ENCODE data around the gene OPN1LW. TPM values are rescaled to one million over a fixed set of nuclear protein-coding genes. Genes with fewer than 3 reads are reported as not detected.
"Not testable (repeated sequence)": the region's sequence is repeated elsewhere in the genome, so short reads cannot be mapped to it uniquely, and the experiment has no call there.

The OPN1LW gene
- total RNA-seq, 1 experiment from 2014 or later, result not detected

DNA sequence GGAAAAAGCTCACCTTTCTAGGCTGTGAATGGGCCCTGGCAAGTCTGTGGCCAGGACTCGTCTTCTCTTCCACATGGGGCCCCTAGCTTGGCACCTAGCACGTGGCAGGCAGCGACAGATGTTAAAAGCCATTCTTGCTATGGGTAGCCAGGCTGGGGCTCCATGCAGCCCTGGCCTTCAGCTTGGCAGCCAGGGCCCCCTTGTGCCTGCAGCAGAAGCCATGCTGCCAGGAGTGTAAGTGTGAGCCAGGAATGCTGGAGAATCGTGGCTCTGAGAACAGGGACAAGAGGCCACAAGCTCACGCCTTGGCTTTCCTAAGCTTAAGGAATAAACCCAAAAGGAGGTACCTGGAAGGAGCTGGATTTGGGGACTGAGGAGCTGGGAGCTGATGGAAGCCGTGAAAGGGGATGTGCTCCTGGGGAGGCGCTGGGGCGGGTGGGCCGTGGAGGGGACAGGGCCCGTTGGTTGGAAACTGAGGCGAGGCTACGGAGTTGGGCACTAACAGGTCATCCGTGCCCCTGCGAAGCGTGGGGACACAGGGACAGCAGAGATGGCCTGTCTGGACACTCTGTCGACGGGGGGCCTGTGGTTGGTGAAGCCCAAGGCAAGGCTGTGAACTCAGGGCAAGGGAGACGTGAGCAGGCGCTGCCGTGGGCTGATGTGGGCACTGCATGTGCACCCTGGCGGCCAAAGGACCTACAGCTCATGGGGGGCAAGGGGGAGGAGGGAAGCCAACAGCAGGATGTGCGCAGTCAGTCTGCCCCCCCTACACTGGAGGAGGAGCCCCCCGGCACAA is 895 bp upstream of the OPN1LW start:
- Histone ChIP-seq H2BK120ac (ENCODE audit: low read depth, low read length, poor library complexity, severe bottlenecking) (no peak overlapping the region), H3K23me2 (ENCODE audit: insufficient read length, low read depth, low read length, poor library complexity, severe bottlenecking) (no peaks in the 10 kb centered on the region), H3K23ac (ENCODE audit: insufficient read length, low read depth, low read length) (no peak overlapping the region), H2AK5ac (ENCODE audit: insufficient read length, low read length) (no peak overlapping the region), H4K20me1 (ENCODE audit: control insufficient read depth, insufficient read depth, insufficient read length) (no peaks in the 10 kb centered on the region), H2AFZ (ENCODE audit: low read length) (no peak overlapping the region), H2BK5ac (ENCODE audit: insufficient read length, low read length) (no peak overlapping the region), H2BK15ac (ENCODE audit: low read depth, low read length) (no peak overlapping the region), H3K79me2 (ENCODE audit: insufficient read depth, low read length) (no peaks in the 10 kb centered on the region), H3K9me3 (ENCODE audit: control insufficient read depth, low read depth, low read length) (peaks cover 24% of the 10 kb centered on the region), H3K56ac (ENCODE audit: insufficient read length, low read depth, low read length) (no peak overlapping the region), H3K14ac (ENCODE audit: insufficient read depth, low read length) (no peak overlapping the region), H2BK20ac (ENCODE audit: low read depth, low read length, poor library complexity, severe bottlenecking) (no peak overlapping the region), H3K4me1 (ENCODE audit: insufficient read depth, low read length) (no peaks in the 10 kb centered on the region), H2BK12ac (ENCODE audit: insufficient read length, low read depth, low read length) (no peak overlapping the region), H3K27me3 (ENCODE audit: insufficient read depth, low read length) (no peaks in the 10 kb centered on the region), H3T11ph (ENCODE audit: low read length) (no peak overlapping the region), H3K9ac (ENCODE audit: extremely low read depth, insufficient read length, low read length) (no peak overlapping the region), H4K91ac (ENCODE audit: insufficient read length, low read depth, low read length) (no peak overlapping the region), H3K4ac (ENCODE audit: low read depth, low read length) (no peak overlapping the region), H3K18ac (ENCODE audit: insufficient read length, low read depth, low read length) (no peak overlapping the region), H3K27ac (ENCODE audit: insufficient read length, low read depth, low read length) (no peak overlapping the region), H4K5ac (ENCODE audit: insufficient read length, low read depth, low read length) (no peak overlapping the region), H4K8ac (replicated peaks; ENCODE audit: insufficient read length, low read depth, low read length) (no peak overlapping the region), H3K79me1 (ENCODE audit: insufficient read depth, low read depth, low read length, poor library complexity, severe bottlenecking) (no peaks in the 10 kb centered on the region), H3K4me2 (ENCODE audit: insufficient read depth, insufficient read length, low read length) (no peak overlapping the region)
- H3K4me3 Mint-ChIP-seq, result no peak overlapping the region
- peak overlapping the region in 1 of 3 experiments; percentile 55; a peak in 1 of 7 replicates for H3K27ac Mint-ChIP-seq
- TF ChIP-seq, protein P1, sequence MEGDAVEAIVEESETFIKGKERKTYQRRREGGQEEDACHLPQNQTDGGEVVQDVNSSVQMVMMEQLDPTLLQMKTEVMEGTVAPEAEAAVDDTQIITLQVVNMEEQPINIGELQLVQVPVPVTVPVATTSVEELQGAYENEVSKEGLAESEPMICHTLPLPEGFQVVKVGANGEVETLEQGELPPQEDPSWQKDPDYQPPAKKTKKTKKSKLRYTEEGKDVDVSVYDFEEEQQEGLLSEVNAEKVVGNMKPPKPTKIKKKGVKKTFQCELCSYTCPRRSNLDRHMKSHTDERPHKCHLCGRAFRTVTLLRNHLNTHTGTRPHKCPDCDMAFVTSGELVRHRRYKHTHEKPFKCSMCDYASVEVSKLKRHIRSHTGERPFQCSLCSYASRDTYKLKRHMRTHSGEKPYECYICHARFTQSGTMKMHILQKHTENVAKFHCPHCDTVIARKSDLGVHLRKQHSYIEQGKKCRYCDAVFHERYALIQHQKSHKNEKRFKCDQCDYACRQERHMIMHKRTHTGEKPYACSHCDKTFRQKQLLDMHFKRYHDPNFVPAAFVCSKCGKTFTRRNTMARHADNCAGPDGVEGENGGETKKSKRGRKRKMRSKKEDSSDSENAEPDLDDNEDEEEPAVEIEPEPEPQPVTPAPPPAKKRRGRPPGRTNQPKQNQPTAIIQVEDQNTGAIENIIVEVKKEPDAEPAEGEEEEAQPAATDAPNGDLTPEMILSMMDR (conservative IDR thresholded peaks at IDR 0.05), result no peak
- H3K27me3 Mint-ChIP-seq (ENCODE audit: low read depth), result peaks cover 12% of the 10 kb centered on the region
- peaks cover 50 to 57% of the 10 kb centered on the region in 2 experiments for H3K9me3 Mint-ChIP-seq
- H3K36me3 Mint-ChIP-seq (ENCODE audit: insufficient read depth in 1 of 3, low read depth in 3 of 3), result peaks cover 0 to 14% (median 5%) of the 10 kb centered on the region in 3 experiments; a peak in 5 of 7 replicates
- H3K4me1 Mint-ChIP-seq, result no peaks in the 10 kb centered on the region
- no CpG with 5 or more reads among the region's 23 CpGs for WGBS (ENCODE audit: extremely low coverage, insufficient read length, low lambda C conversion rate)
- no peak for DNase-seq

GRCh38 chrX:154151030-154151429 is 7.0 kb downstream of the OPN1LW start:
- H3K23ac ChIP-seq (ENCODE audit: insufficient read length, low read depth, low read length); H3K4me1 Mint-ChIP-seq; H4K20me1 ChIP-seq (ENCODE audit: control insufficient read depth, insufficient read depth, insufficient read length); H2AFZ ChIP-seq (ENCODE audit: low read length); H2AK5ac ChIP-seq (ENCODE audit: insufficient read length, low read length); H3K27me3 ChIP-seq (ENCODE audit: insufficient read depth, low read length); H3K14ac ChIP-seq (ENCODE audit: insufficient read depth, low read length); H2BK5ac ChIP-seq (ENCODE audit: insufficient read length, low read length); H3K79me2 ChIP-seq (ENCODE audit: insufficient read depth, low read length); H3K4me3 Mint-ChIP-seq; H3K4me2 ChIP-seq (ENCODE audit: insufficient read depth, insufficient read length, low read length); H2BK15ac ChIP-seq (ENCODE audit: low read depth, low read length); H3K27ac ChIP-seq (ENCODE audit: insufficient read length, low read depth, low read length); H4K91ac ChIP-seq (ENCODE audit: insufficient read length, low read depth, low read length); H3K79me1 ChIP-seq (ENCODE audit: insufficient read depth, low read depth, low read length, poor library complexity, severe bottlenecking); H2BK20ac ChIP-seq (ENCODE audit: low read depth, low read length, poor library complexity, severe bottlenecking); H2BK120ac ChIP-seq (ENCODE audit: low read depth, low read length, poor library complexity, severe bottlenecking); H4K5ac ChIP-seq (ENCODE audit: insufficient read length, low read depth, low read length); DNase-seq; H3K9me3 ChIP-seq (ENCODE audit: control insufficient read depth, low read depth, low read length); H3K9ac ChIP-seq (ENCODE audit: extremely low read depth, insufficient read length, low read length); H3K36me3 Mint-ChIP-seq (ENCODE audit: insufficient read depth in 1 of 3, low read depth in 3 of 3); H3K18ac ChIP-seq (ENCODE audit: insufficient read length, low read depth, low read length); H2BK12ac ChIP-seq (ENCODE audit: insufficient read length, low read depth, low read length); H4K8ac ChIP-seq (replicated peaks; ENCODE audit: insufficient read length, low read depth, low read length); H3K23me2 ChIP-seq (ENCODE audit: insufficient read length, low read depth, low read length, poor library complexity, severe bottlenecking); H3K27me3 Mint-ChIP-seq (ENCODE audit: low read depth); H3K56ac ChIP-seq (ENCODE audit: insufficient read length, low read depth, low read length); H3T11ph ChIP-seq (ENCODE audit: low read length); H3K4me1 ChIP-seq (ENCODE audit: insufficient read depth, low read length); H3K4ac ChIP-seq (ENCODE audit: low read depth, low read length): not testable (repeated sequence)
- Mint-ChIP-seq H3K27ac (peak overlapping the region in 1 of 3 experiments; percentile 55; a peak in 1 of 7 replicates), H3K9me3 (peaks cover 0 to 11% of the 10 kb centered on the region in 2 experiments; a peak in 2 of 5 replicates)
- no CpG with 5 or more reads among the region's 6 CpGs for WGBS (ENCODE audit: extremely low coverage, insufficient read length, low lambda C conversion rate)
